Measurements from ENCODE around the gene UBE2J2.

DNA sequence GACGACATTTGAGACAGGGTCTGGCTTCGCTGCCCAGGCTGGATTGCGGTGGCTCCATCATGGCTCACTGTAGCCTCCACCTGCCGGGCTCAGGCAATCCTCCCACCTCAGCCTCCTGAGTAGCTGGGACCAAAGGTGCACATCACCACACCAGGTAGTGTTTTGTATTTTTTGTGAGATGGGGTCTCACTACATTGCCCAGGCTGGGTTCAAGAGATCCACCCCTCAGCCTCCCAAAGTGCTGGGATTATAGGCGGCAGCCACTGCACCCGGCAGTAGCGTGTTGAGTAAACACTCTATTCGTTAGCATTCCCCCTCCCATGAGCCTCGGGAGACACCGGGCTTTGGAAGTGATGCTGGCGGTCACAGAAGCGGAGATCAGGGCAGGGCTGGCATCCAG is 20.3 kb downstream of the UBE2J2 start:
- TF ChIP-seq ZFP3 (CRISPR knock-in tag; IDR thresholded peaks at IDR 0.05), result no peak
- no peak for TF ChIP-seq ZFP30 (CRISPR knock-in tag; IDR thresholded peaks at IDR 0.05)

Data from SK-N-SH treated with all-trans-retinoic acid at 6 μM for 48 hours (cell line).